Measurements from ENCODE around the gene SEMA7A.
"Not testable (repeated sequence)": the region's sequence is repeated elsewhere in the genome, so short reads cannot be mapped to it uniquely, and the experiment has no call there.

SEMA7A gene

DNA sequence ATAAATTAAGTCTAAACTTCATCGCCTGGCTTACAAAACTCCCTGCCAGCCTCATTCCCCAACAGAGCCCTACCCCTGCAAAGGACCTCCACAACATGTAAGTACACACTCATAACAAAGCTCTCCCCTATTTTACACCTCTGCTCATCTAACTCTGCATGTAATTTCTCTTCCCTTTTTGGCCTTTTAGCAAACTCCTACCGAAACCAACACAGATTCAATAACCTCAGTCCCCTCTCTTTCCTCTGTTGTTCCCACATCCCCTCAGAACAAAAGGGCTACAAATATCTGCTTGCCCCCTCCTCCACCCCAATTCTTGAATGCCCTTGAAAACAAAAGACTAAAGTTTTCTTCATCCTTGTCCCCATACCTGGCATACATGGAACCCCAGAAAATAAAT, 26.5 kb upstream of the SEMA7A start:
- peaks cover 5 to 7% of the 10 kb centered on the region in 2 donors for H3K9me3 Mint-ChIP-seq
- H3K27me3 Mint-ChIP-seq, result no peaks in the 10 kb centered on the region
- ATAC-seq (replicated peaks) (peak; percentile 58), DNase-seq (no peak)
- H3K4me3 Mint-ChIP-seq, result peak overlapping the region; percentile 99
- H3K36me3 Mint-ChIP-seq, result peaks cover 18 to 28% of the 10 kb centered on the region in 2 donors
- peaks cover 30 to 46% of the 10 kb centered on the region in 2 donors for H3K4me1 Mint-ChIP-seq
- H3K27ac Mint-ChIP-seq, result peak overlapping the region; percentile 83

DNA sequence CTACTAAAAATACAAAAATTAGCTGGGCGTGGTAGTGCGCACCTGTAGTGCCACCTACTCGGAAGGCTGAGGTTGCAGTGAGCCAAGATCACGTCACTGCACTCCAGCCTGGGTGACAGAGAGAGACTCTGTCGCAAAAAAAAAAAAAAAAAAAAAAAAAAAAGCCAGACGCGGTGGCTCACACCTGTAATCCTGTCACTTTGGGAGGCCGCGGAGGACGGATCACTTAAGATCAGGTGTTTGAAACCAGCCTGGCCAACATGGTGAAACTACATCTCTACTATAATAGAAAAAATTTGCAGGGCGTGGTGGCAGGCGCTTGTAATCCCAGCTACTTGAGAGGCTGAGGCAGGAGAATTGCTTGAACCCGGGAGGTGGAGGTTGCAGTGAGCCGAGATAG, 26.0 kb upstream of the SEMA7A start:
- not testable (repeated sequence) for H3K27me3 Mint-ChIP-seq; ATAC-seq (replicated peaks); DNase-seq; H3K27ac Mint-ChIP-seq; H3K9me3 Mint-ChIP-seq
- Mint-ChIP-seq H3K4me1 (peaks cover 30 to 45% of the 10 kb centered on the region in 2 donors), H3K36me3 (peaks cover 18 to 29% of the 10 kb centered on the region in 2 donors), H3K4me3 (peak overlapping the region; percentile 99)

DNA sequence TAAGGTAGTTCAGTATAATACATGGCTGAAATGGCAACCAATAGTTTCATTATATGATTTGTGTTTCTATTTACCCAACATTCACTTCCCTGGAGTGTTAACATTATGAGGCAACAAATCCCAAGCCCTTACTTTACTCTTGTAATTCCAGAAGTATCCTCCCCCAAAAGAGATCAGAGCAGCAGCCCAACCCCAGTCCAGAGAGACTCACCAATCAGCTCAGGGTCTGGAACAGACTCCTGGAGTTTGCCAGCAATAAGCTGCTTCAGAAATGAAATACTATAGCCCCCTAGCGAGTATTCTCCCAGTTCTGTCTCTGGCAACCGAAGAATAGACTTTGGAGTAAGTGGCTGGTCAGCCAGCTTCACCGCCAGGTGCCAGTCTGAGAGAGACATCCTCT, 24.7 kb upstream of the SEMA7A start:
- no peak for DNase-seq
- peaks cover 26 to 43% of the 10 kb centered on the region in 2 donors for H3K4me1 Mint-ChIP-seq
- H3K9me3 Mint-ChIP-seq, result no peaks in the 10 kb centered on the region
- no peak overlapping the region for H3K27ac Mint-ChIP-seq
- no peaks in the 10 kb centered on the region for H3K27me3 Mint-ChIP-seq
- peaks cover 17 to 27% of the 10 kb centered on the region in 2 donors for H3K36me3 Mint-ChIP-seq
- ATAC-seq (replicated peaks), result no peak
- H3K4me3 Mint-ChIP-seq, result no peak overlapping the region

DNA sequence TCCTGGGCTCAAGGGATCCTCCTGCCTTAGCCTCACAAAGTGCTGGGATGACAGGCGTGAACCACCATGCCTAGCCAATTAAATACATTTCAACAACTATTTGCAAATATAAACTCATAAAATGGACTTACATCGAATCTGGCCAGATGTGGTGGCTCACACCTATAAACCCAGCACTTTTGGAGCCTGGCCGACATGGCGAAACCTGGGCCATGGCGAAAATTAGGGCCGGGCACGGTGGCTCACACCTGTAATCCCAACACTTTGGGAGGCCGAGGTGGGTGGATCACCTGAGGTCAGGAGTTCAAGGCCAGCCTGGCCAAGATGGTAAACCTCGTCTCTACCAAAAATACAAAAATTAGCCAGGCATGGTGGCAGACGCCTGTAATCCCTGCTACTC, 23.3 kb upstream of the SEMA7A start:
- H3K9me3 Mint-ChIP-seq; ATAC-seq (replicated peaks); DNase-seq; H3K4me3 Mint-ChIP-seq; H3K27ac Mint-ChIP-seq; H3K27me3 Mint-ChIP-seq: not testable (repeated sequence)
- Mint-ChIP-seq H3K4me1 (peaks cover 24 to 36% of the 10 kb centered on the region in 2 donors), H3K36me3 (peaks cover 18 to 38% of the 10 kb centered on the region in 2 donors)

DNA sequence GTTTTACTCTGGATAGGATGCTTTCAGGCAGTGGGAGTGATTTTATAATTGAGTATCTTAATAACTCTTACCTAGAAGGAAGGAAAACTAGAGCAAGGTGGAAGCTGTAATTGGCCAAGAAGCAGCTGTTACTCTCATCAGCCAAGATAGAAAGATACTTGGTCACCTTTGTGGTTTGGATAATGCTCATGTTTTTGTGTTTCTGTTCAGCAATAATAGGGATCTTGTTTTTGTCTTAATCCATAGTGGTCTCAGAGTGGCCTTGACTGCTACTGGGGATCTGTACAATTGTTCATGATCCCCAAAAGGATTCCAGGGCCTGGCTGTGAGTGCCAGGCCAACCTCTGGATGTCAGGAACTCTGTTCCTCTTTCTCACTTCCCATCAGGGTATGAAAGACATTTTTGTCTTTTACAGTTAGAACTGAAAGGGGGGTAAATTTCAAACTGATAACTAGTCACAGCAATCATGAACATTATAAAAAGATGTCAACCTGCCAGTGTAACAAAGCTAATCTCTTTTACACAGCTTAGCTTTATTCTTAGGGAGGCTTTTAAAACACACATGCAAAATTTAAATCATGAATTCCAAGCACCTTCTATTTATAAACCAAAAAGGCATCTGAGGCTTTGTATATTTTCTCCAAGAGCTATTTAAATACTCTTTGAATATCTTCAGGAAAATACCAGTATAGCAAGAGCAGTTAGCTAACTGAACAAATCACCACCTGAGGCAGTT, 21.2 kb upstream of the SEMA7A start:
- Mint-ChIP-seq H3K4me3 (no peak overlapping the region), H3K27ac (no peak overlapping the region), H3K4me1 (peaks cover 13 to 23% of the 10 kb centered on the region in 2 donors), H3K9me3 (no peaks in the 10 kb centered on the region), H3K27me3 (no peaks in the 10 kb centered on the region), H3K36me3 (peaks cover 31 to 59% of the 10 kb centered on the region in 2 donors)
- ATAC-seq (replicated peaks) (no peak), DNase-seq (no peak)

DNA sequence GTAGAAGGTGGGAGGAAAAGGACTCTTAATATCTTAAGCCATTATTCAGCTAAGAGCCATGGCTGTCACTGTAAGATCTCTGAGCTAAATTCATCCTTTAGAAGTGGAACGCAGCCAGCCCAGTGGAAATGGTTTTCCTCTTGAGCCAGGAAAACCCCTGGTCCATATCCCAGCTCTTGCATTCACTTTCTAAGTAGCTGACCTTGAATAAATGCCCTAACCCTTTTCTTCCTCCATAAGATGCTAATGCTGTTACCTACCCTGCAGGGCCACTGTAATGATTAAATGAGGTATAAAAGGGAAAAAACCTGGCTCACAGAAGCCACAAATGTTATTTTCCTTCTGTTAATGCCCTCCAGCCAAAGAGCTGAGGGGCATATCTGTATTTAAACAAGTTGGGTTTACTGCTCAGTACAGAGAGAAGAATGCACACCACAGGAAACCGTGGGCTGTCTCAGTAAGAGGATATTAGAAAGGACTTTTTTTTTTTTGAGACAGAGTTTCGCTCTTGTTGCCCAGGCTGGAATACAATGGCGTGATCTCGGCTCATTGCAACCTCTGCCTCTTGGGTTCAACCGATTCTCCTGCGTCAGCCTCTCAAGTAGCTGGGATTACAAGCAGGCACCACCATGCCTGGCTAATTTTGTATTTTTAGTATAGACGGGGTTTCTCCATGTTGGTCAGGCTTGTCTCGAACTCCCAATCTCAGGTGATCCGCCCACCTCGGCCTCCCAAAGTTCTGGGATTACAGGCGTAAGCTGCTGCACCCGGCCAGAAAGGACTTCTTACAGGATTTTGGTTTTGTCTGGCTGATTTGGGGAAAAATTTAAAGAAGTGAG, 20.4 kb upstream of the SEMA7A start:
- H3K9me3 Mint-ChIP-seq, result no peaks in the 10 kb centered on the region
- H3K4me3 Mint-ChIP-seq, result no peak overlapping the region
- H3K4me1 Mint-ChIP-seq, result peaks cover 13 to 21% of the 10 kb centered on the region in 2 donors
- H3K27me3 Mint-ChIP-seq, result no peaks in the 10 kb centered on the region
- ATAC-seq (replicated peaks) (peak; percentile 83 to 94), DNase-seq (no peak)
- H3K27ac Mint-ChIP-seq, result no peak overlapping the region
- H3K36me3 Mint-ChIP-seq, result peaks cover 37 to 67% of the 10 kb centered on the region in 2 donors

DNA sequence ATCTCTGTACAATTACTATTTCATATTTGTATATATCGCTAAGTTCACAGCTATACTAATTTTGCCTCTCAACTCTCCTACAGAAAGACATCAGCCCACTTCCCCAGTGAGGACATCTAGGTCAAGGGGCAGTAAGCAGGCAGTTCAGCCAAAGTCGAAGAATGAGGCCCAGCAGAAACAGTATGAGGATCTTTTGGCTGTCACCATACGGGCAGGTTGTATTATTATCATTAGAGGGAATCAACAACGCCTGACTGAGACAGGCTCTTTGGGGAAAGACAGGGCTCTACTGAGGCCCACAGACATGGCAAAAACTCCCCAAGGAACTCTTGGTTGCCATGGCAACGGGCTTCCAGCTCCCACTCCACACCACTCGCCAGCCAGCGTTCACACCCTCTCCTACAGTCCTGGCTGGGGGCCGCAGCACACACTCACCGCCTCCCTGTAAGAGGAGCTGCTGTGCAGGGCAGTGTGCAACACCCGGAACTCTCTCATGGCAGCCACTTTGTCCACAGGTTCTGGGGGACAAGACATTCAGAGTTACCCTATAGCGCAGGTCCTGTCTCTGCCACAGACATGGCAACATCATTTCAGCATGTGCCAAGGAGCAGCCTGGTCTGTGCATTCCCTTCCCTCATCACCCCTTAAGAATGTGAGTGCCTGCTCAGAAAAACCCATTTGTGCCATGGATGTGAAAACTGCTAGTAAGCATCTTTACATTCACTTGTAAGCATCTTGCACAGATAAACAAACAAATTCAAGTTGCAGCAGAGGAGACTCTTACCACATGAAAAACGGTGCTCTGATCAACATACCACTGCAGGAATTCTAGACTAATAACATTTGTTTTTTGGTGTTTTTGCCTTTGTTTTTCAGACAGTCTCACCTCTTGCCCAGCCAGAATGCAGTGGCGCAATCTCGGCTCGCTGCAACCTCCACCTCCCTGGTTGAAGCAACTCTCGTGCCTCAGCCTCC, 18.4 kb upstream of the SEMA7A start:
- no peak for DNase-seq
- Mint-ChIP-seq H3K4me3 (no peak overlapping the region), H3K27me3 (no peaks in the 10 kb centered on the region), H3K36me3 (peaks cover 52 to 69% of the 10 kb centered on the region in 2 donors), H3K9me3 (no peaks in the 10 kb centered on the region), H3K27ac (no peak overlapping the region), H3K4me1 (peaks cover 8 to 13% of the 10 kb centered on the region in 2 donors)
- ATAC-seq (replicated peaks), result no peak

DNA sequence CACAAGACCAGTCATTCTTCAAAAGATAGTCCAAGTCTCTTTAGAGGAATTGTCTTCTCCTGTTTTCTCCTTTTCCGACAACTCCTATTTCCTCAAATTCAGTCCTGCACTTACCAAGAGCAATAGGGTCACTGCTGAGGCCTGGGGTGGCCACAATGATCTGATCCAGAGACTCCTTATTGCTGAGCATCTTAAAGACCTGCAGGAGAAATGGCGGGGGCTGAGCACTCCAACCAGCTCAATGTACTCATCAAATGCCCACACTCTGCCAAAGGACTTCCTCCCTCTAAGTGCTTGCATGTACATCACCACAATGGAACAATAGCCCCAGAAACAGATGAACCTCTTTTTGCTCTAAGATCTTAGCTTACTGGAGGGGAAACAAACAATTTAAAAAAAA, 17.6 kb upstream of the SEMA7A start:
- Mint-ChIP-seq H3K9me3 (no peaks in the 10 kb centered on the region), H3K27me3 (no peaks in the 10 kb centered on the region), H3K4me1 (peaks cover 8 to 13% of the 10 kb centered on the region in 2 donors), H3K4me3 (no peak overlapping the region), H3K36me3 (peaks cover 54 to 72% of the 10 kb centered on the region in 2 donors), H3K27ac (no peak overlapping the region)
- DNase-seq, result no peak
- ATAC-seq (replicated peaks), result no peak

DNA sequence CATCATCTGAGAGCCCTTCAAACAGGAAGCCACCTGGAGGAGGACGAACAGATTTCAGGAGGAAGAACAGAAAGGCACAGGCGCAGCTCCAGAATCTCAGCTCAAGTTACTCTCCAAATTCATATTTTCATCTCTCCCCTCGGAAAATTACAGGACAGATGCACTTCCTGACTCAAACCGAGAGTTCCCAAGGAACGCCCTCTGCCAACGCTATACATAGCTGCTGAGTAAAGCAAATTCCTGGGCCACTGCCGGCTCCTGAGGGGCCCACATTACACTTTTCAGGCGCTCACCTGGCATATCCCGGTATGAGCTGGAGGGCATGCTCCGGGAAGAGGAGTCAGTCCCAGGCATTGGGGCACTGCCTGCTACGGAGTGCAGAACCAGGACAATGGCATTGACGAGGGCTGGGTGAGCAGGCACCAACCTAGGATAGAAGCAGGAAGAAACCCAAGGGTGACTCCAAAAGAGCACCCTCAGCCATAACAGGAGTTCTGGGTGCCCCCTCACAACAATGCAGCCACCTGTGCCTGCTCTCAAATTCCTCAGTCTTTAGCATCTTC, 16.0 kb upstream of the SEMA7A start:
- ATAC-seq (replicated peaks), result no peak
- no peaks in the 10 kb centered on the region for H3K27me3 Mint-ChIP-seq

DNA sequence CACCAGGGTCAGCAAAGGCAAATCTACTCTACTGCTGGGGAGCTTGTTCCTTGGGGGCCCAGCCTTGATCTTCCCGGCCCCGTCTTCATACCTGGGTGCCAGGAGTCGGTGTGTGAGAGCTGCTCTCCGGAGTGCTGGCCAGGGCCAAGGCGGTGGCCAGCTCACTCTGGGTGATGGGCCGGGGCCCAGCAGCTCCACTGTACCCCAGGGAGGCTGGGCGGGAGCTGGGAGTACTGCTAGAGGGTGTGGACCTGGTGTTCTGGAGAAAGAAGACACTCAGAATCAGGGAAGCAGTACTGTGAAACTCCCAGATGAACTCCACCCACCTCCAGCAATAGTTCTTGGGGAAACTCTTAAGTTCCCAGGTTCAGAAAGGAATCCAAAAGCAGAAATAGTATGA, 15.3 kb upstream of the SEMA7A start:
- no peaks in the 10 kb centered on the region for H3K27me3 Mint-ChIP-seq
- no peaks in the 10 kb centered on the region for H3K9me3 Mint-ChIP-seq
- no peak overlapping the region for H3K27ac Mint-ChIP-seq
- peaks cover 3 to 4% of the 10 kb centered on the region in 2 donors for H3K4me1 Mint-ChIP-seq
- no peak for ATAC-seq (replicated peaks)
- H3K4me3 Mint-ChIP-seq, result no peak overlapping the region
- no peak for DNase-seq
- peaks cover 57 to 72% of the 10 kb centered on the region in 2 donors for H3K36me3 Mint-ChIP-seq

More for the DNA sequence above, 16.0 kb upstream of the SEMA7A start:
- Mint-ChIP-seq H3K9me3 (no peaks in the 10 kb centered on the region), H3K4me3 (no peak overlapping the region), H3K36me3 (peaks cover 61 to 72% of the 10 kb centered on the region in 2 donors), H3K4me1 (peaks cover 6 to 9% of the 10 kb centered on the region in 2 donors), H3K27ac (no peak overlapping the region)
- no peak for DNase-seq

DNA sequence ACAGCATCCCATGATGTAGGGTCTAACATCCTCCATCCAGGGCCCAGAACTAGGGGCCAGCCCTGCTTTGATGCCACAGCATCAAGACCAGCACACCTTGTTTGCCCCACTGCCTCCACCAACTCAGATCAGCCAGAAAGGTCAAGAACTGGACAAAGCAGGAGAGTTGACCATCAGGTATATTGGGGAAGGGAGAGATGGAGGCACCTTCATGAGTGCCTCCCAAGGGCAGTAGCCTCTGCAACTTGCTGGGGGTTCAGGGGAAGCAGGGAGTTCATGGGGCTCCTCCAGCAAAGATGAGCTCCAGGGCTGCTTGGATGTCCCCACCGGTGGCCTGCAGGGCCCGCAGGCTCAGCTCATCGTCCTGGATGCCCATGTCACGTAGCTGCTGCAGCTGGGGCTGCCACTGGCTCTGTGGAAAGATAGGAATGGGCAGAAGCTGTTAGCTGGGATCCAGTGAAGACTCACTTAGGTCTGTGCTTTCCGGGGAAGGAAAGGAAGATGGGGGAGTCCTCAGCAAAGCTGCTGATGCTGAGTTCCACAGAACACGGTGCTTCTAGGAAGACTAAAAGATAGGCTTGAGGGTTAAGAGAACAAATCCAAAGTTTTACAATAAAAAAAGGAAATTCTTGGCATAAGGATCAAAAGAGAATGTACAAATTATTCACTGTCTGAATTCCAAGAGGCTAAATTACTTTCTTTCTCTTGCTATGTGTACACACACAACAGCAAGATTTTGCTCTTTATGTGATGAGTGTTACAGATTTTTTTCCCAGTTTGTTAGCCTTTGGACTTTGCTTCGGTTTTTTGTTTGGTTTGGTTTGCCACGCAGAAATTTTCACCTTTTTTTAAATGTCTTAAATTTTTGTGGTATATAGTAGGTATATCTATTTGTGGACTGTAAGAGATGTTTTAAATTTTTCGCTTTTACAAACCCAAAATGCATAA, 12.3 kb upstream of the SEMA7A start:
- peaks cover 49 to 52% of the 10 kb centered on the region in 2 donors for H3K36me3 Mint-ChIP-seq
- no peak overlapping the region for H3K4me3 Mint-ChIP-seq
- H3K9me3 Mint-ChIP-seq, result no peaks in the 10 kb centered on the region
- no peaks in the 10 kb centered on the region for H3K27me3 Mint-ChIP-seq
- no peak for ATAC-seq (replicated peaks)
- peaks cover 0 to 3% of the 10 kb centered on the region in 2 donors for H3K4me1 Mint-ChIP-seq
- no peak overlapping the region for H3K27ac Mint-ChIP-seq
- no peak for DNase-seq

DNA sequence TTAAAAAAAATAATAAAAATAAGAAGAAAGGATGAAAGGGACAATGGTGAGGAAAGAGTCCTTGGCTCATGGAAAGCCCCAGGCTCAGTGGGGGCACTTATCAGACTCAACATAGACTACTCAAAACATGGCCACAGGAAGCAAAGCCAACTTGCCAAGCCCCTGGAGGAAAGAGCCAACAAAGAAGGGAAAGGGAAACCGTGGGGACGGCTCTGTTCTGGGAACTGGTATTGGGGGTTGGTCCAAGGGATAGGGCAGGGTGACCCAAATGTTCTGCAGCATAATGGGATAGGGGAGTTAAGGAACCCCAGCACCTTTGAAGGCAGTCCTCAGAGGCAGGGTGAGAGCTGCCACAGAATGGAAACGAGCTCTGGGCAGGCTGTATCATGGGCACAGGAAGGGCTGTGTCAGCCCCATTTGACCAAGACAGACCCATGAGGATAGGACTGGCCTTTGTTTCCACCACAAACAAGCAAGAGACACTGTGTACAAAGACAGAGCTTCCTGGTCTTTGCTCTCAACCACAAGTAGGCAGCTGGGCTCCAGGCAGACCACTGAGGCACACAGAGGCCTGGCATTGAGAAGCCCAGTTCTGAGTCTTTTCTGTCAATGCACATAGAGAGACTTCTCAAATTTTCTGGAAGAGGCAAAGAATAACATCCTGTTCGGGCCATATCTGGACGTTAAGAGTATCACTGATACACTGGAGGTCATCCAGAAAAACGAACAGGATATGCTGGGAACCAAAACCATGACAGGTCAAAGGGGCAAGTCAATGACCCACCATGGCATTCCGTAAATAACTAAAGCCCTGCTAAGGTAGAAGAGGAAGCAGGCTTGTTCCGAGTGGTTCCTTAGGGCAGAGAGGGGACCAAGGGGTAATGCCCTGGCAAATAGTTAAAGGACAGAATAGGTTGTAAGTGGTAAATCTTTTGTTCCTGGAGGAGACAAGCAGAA, 10.6 kb upstream of the SEMA7A start:
- no peaks in the 10 kb centered on the region for H3K9me3 Mint-ChIP-seq
- H3K27ac Mint-ChIP-seq, result no peak overlapping the region
- H3K27me3 Mint-ChIP-seq, result no peaks in the 10 kb centered on the region
- H3K36me3 Mint-ChIP-seq, result peaks cover 35 to 37% of the 10 kb centered on the region in 2 donors
- peaks cover 0 to 3% of the 10 kb centered on the region in 2 donors for H3K4me1 Mint-ChIP-seq
- no peak overlapping the region for H3K4me3 Mint-ChIP-seq
- DNase-seq, result no peak
- ATAC-seq (replicated peaks), result no peak

Data from stimulated activated naive B cell treated with anti-CD40 and anti-IgM and Interleukin-4, amounts not matched to agents 10 μg/mL and 1 μg/mL and 100 μg/mL, for 72 hours (primary cell).